Embryonic facial prominence (tissue), 1 donor: ENCODE results near the gene CFAP65.
A peak's percentile ranks its signal among the peaks of the same experiment; 100 is the strongest.

ENCODE experiments used
- DNase-seq: peaks from one replicate; pipeline ENCODE4 v3.0.0-alpha.2; 2016; ENCODE audit errors: extremely low spot score

The CFAP65 gene

DNA sequence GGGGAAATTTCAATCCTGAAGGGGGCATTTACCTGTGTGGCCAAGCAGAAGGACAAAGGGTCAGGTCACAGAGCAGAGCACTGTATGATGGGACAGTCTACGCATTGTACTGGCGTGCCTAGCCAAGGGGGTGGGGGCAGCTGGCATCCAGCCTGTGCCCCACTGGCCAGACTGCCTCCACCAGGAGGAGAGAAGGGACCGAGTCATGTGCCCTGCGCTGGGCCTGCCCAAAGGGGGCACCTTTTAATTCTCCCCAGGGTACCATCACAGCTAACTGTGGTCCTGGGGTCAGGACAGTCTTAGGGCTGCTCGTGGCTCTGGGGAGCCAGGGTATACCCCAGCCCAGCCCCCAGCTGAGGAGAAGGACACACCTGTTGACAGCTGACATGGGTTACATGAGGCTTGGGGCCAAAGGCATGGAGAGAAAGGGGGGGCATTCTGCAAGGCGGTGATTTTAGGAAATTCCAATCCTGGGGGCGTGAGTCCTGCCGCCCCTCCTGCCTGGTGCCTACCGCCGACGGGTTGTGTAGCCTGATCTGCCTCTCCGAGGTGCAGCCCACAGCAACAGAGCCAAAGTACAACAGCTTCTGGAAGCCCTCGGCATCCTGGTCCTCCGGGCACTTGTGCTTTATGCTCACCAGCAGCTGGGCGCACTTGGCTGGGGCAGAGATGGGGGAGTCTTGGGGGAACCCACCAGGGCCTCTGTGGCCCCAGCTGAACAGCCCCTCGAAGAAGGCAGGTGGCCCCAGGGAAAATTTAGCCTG, 11.0 kb downstream of the CFAP65 start:
- no peak for DNase-seq

- DNase-seq: peak; percentile 9
Observed at GRCh38 chr2:219029829-219030165, 11.5 kb downstream of the CFAP65 start.

GRCh38 chr2:219028996-219029828, 12.1 kb downstream of the CFAP65 start:
- no peak for DNase-seq

DNA sequence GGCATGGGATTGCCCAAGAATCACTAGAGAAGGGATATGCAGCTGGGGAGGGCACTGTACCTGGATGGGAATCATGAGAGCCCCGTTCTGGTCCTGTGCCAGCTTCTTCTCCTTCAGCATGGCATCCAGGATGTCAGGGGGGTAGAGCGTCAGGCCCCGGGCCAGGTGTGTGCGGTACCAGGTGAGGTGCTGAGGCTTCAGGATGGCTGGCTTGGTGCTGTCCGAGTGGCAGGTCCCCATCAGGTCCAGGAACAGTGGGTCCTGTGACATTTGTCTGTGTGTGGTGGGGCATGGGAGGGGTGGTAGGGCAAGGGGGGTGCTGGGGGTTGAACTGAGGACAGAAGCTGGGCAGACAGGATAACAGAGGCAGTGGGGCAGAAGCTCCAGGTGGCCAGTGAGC, 13.2 kb downstream of the CFAP65 start:
- DNase-seq: no peak

DNA sequence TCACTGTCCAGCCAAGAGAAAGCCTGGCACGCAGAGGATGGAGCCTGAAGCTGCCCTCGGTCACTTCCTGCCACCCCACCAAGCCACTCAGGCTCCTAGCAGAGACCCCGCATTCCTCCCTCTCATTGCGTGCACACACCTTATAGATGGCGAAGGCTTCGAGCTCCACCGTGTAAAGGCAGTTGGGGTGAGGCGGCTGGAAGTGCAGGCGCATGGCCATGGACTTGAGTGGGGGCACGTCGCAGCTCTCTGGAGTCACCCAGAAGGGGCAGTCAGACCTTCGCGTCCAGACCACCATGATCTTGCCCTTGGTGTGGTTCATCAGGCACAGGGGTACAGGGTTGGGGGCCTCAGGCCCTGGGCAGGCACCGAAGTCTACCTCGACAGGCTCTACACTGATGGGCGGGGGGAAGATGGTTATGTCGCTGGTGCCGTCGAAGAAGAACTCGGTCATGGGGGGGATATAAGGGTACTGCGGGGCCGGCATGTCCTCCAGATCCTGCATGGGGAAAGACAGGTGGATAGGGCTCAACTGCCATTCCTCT, 13.7 kb downstream of the CFAP65 start:
- no peak for DNase-seq

DNA sequence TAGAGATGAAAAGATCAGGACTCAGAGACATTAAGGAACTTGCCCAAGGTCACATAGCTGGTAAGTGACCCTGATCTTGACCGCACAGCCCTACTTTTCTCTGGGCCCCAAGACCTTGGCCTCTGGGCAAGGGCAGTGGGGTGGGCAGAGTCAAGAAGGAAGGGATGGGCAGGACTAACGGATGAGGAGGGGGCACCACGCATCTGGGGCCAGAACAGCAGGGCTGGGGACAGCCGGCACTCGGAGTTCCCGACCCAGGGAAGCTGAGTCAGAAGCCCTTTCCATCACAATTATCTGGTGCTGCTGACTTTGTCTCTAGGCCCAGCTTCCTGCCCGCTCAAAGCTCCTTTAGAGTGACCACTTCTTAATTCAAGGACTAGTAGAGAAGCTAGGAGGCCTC, 14.4 kb downstream of the CFAP65 start:
- no peak for DNase-seq

GRCh38 chr2:219025637-219026585, 15.4 kb downstream of the CFAP65 start:
- DNase-seq: no peak

DNA sequence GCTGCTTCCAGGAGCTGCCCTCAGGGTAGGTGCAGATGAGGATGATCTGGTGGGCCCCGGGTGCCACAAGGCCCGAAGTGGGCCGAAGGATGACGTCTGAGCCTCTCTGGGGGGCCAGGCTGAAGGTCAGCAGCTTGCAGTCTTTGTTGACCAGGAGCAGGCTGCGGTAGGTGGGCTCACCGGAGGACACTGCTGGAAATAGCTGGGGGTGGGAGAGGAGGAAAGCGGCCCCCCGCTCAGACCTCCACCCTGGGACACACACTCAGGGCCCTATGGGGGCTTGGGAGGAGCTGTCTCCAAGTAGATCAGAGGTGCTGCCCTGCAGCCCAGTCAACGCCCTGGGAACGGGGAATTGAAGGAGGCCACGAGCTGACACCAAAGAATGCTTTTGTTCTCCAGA, 17.3 kb downstream of the CFAP65 start:
- no peak for DNase-seq

GRCh38 chr2:219023045-219023605, 18.2 kb downstream of the CFAP65 start:
- no peak for DNase-seq

DNA sequence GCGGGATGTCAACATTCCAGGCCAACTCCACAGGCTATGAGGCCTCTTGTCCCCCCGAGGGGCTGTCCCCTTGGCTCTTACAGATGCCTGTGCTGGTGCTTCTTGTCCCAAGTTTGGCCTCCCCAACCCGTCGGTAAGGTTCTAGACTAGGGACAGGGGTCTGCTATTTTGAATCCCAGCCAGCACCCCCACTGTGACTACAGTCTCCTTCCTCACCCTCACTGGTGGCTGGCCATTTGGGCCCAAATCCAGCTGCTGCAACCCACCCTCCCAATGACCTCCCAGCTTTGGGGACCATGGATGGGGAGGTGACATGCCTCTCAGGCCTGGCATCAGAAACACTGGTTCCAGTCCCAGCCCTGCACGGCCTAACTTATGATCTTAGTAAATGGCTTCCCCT, 18.7 kb downstream of the CFAP65 start:
- DNase-seq: no peak

- DNase-seq: no peak
Observed at GRCh38 chr2:219022041-219022440, 19.3 kb downstream of the CFAP65 start.

GRCh38 chr2:219021591-219021990, 19.7 kb downstream of the CFAP65 start:
- no peak for DNase-seq

- DNase-seq: no peak
Observed at GRCh38 chr2:219020604-219021365, 20.5 kb downstream of the CFAP65 start.

DNA sequence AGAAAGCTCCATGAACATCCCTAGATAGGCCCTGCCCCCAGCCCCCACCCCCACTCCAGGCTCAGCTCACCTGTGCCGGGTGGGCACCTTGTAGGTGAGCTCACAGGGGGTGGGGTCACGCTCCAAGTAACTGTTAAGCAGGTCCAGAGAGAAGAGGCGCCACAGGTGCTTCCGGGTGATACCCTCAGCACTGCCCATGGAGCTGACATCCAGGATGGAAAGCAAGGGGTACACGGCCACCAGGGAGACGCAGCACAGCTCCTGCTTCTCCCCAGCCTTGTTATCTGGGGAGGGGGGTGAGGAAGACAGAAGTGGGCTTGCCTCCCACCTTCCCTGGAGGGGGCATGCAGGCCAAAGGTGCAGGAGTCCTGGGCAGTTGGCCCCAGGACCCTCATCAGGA, 21.9 kb downstream of the CFAP65 start:
- no peak for DNase-seq

DNA sequence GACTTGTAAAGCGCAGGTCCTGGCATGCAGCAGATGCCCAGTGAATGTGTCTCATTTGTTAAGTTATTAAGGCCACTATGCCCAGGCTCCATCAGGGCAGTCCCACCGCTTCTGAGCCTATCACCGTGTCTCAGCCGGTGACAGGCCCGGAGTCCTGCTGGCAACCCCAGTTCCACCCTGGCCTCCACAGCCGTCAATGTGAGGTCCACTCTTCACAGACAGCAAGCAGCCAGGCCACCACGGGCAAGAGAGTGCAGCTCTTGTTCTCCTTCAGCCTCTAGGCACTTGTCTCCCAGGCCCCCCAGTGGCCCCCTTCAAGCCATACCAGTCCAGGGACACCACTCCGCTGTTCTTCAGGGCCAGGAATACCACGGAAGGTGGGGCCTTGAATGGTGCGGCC, 22.6 kb downstream of the CFAP65 start:
- DNase-seq: no peak

- DNase-seq: no peak
Observed at GRCh38 chr2:219018286-219018685, 23.0 kb downstream of the CFAP65 start.

DNA sequence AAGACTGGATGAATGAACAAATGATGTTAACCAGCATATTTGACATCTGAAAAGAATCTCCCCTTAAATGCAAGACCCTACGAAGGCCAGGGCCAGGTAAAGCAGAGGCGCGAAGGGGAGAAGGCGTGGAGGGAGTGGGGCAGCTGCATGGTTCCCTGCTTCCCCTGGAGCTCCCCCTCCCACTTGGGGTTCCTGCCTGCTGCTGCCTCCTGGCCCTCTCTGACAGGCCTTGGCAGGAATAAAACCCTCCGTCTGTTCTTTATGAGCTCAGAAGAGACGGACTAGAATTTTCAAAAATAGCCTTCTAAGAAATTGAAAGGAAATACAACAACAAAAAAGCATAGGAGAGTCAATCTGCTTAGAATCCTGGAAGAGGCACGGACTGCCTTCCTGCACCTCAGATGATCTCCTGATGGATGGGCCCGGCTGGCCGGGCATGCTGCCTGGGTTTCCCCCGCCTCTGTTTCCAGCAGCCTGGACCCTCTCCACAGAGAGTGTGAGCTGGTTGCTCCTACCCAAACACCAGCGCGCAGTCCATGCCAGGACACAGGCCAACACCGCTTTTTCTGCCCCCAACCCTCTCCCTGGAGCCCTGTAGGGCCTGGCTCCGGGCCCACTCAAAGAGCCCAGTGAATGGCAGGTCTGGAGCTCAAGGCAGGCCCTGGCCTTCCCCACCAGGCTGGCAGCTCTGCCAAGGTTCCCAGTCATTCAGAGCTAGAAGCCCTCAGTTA, 23.9 kb downstream of the CFAP65 start:
- no peak for DNase-seq

DNA sequence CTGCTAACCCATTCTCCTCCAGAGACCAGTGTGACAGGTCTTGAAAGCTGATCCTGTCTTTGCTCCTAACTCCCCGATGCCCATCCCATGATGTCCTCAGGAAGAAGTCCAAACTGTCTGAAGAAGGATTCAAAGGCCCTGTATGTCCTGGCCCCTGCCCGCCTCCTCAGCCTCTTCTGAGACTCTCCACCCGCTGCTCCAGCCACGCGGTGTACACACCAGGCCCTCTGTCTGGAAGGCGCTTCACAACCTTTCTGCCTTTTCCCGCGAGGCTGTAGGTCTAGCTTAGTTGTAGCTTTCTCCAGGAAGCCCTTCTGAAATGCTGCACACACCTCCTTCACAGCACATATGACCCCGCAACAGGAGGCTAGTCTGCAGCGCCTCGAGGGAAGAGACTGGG, 24.6 kb downstream of the CFAP65 start:
- no peak for DNase-seq

DNA sequence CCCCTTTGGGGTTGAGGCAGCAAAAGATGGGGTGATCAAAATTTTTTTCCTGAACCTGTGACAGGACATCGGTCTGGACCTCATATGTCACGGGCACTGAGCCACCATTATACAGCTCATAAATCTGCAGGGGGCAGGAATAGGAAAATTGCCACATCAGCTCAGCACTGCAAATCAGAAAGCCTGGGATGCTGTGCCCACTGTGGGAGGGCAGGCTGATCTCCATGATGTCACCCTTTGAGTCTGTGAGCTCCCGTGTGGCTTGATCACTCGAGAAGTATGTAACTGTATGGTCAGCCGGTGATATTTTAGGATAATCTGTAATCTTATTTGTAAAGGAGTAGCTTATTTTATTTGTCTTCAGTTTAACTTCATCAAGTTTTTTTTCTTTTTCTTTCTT, 30.4 kb downstream of the CFAP65 start:
- DNase-seq: no peak

DNA sequence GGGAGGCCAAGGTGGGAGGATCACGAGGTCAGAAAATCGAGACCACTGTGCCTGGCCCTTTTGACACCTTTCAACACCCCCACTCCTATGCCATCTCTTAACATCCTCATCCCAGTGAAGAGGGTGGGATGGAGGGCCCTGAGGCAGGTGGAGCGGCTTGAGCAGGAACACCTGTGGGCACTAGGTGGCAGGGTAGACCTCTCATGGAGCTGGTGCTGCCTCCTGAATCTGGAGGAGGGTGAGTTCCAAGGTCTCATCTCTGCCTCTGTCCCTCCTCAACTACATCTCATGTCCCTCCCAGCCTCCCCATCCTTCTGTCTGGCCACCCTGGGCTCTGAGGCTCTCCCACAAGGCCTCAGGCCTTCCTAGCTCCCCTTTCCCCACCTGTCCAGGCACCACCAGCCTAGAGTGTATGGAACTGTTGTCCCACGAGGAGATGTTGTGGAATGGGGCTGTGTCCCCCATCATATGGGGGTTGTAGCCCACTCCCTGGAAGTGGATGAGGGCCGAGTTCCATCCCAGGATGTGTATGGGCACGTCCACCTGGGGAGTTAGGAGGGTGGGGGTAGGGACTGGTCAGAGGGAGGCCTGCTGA, 31.1 kb downstream of the CFAP65 start:
- no peak for DNase-seq
